K562 (cell line): ENCODE measurements around the gene SAXO1. TPM values are rescaled to one million over a fixed set of nuclear protein-coding genes. Genes with fewer than 3 reads are reported as not detected.

ENCODE experiments used
- ATAC-seq: fragments of 200-7000 bp; cut with Tn5 transposase; 3 replicates; pipeline ENCODE4 v1.9.1; 2020; ENCODE audit warnings: moderate library complexity
- BruUV-seq: library from RNA; stranded (reverse); fragments of 400-500 nt; replicated peaks from 2 replicates; lab custom pipeline; 2021; lab: Mats Ljungman, UMichigan
- CTCF ChIA-PET: fragments of 300-600 bp; formaldehyde crosslinking; extraction: SDS; loops from one replicate; lab custom pipeline; 2021; ENCODE audit warnings: low intra/inter-chr PET ratio; lab: Yijun Ruan, JAX
- POLR2A ChIA-PET: fragments of 300-600, 350-650 bp; sonication (Branson Sonifier 250); formaldehyde crosslinking; extraction: SDS; loops from one replicate; lab custom pipeline; 2021; ENCODE audit warnings: antibody characterized with exemption, inconsistent platforms; lab: Yijun Ruan, JAX
- DNase-seq, 4 experiments: peaks; one replicate each; pipeline versions ENCODE4 v3.0.0 to v3.0.0-alpha.2; 2011 to 2018; ENCODE audit warnings: low spot score in 3 of 4, mixed read lengths in 3 of 4; ENCODE audit errors: extremely low read depth in 1 of 4
- FAIRE-seq: peaks from 2 replicates; lab custom pipeline; 2011; peaks lifted over from hg19 to GRCh38; lab: Jason Lieb, UNC
- H2AFZ ChIP-seq: 2 replicates; pipeline ENCODE4 v1.6.0; 2011; ENCODE audit warnings: low read depth, low read length, control low read depth, inconsistent platforms
- H3K27ac ChIP-seq: fragments of 200-600 bp; 3 replicates; pipeline ENCODE4 v1.8.0; 2011; ENCODE audit warnings: low read depth, mild to moderate bottlenecking, control low read depth, inconsistent platforms, low read length, moderate library complexity, mixed read lengths; ENCODE audit errors: extremely low read depth
- H3K27me3 ChIP-seq, 2 experiments: fragments of 300-600 bp in 1 of 2; 2 replicates in 1 of 2; 3 replicates in 1 of 2; pipeline versions ENCODE4 v1.6.0 to v1.8.0; 2011; ENCODE audit warnings: inconsistent platforms in 2 of 2, low read length in 2 of 2, mild to moderate bottlenecking in 1 of 2, mixed read lengths in 1 of 2, moderate library complexity in 1 of 2; ENCODE audit not compliant: control insufficient read depth in 2 of 2, insufficient read depth in 2 of 2
- H3K36me3 ChIP-seq: fragments of 300-600 bp; 3 replicates; pipeline ENCODE4 v1.8.0; 2011; ENCODE audit warnings: mild to moderate bottlenecking, low read length, inconsistent platforms; ENCODE audit not compliant: control insufficient read depth, insufficient read depth
- H3K4me1 ChIP-seq, 2 experiments: fragments of 200-600 bp in 1 of 2; replicated peaks in 1 of 2; 2 replicates in 1 of 2; 3 replicates in 1 of 2; pipeline versions ENCODE4 v1.5.1 to v1.8.0; 2011; ENCODE audit warnings: inconsistent platforms in 2 of 2, low read length in 2 of 2, mild to moderate bottlenecking in 1 of 2, mixed read lengths in 1 of 2, moderate library complexity in 1 of 2; ENCODE audit not compliant: control insufficient read depth in 2 of 2, insufficient read depth in 2 of 2
- H3K4me2 ChIP-seq: 2 replicates; pipeline ENCODE4 v1.6.1; 2011; ENCODE audit warnings: low read length, control low read depth, inconsistent platforms, mixed read lengths; ENCODE audit not compliant: insufficient read depth
- H3K4me3 ChIP-seq: fragments of 200-600 bp; sonication (generic), shearing (Covaris generic); 2 replicates; pipeline ENCODE4 v1.5.1; 2016; ENCODE audit warnings: control low read depth, inconsistent platforms
- H3K79me2 ChIP-seq: fragments of 200-600 bp; 3 replicates; pipeline ENCODE4 v1.8.0; 2011; ENCODE audit warnings: low read length, inconsistent platforms; ENCODE audit not compliant: control insufficient read depth, insufficient read depth
- H3K9ac ChIP-seq, 2 experiments: 2 replicates each; pipeline versions ENCODE4 v1.6.0 to v1.6.1; 2011; ENCODE audit warnings: low read depth in 2 of 2, low read length in 2 of 2, control low read depth in 1 of 2, inconsistent platforms in 1 of 2, mild to moderate bottlenecking in 1 of 2, mixed read lengths in 1 of 2; ENCODE audit not compliant: insufficient read depth in 1 of 2
- H3K9me1 ChIP-seq: one replicate; pipeline ENCODE4 v1.6.0; 2011; ENCODE audit warnings: inconsistent platforms, mild to moderate bottlenecking, low read length, moderate library complexity; ENCODE audit not compliant: control insufficient read depth, insufficient read depth
- H3K9me3 ChIP-seq: replicated peaks from 2 replicates; pipeline ENCODE4 v1.5.1; 2011; ENCODE audit warnings: low read depth, low read length, inconsistent platforms; ENCODE audit not compliant: control insufficient read depth, insufficient read depth
- H4K20me1 ChIP-seq: replicated peaks from 2 replicates; pipeline ENCODE4 v1.6.1; 2011; ENCODE audit warnings: low read length, inconsistent platforms, mixed read lengths; ENCODE audit not compliant: control insufficient read depth, insufficient read depth
- ATF1 ChIP-seq, 2 experiments: fragments of 450-650 bp in 1 of 2; IDR thresholded peaks; 2 replicates each; pipeline ENCODE4 v1.6.1; 2016; ENCODE audit warnings: missing compliant biosample characterization in 1 of 2, missing genetic modification characterization in 1 of 2
- BCL6 ChIP-seq: fragments of 250-450 bp; sonication (Bioruptor Pico); IDR thresholded peaks from 2 replicates; pipeline ENCODE4 v1.4.0; 2020
- CEBPZ ChIP-seq: fragments of 150-350 bp; IDR thresholded peaks from 2 replicates; pipeline ENCODE4 v1.6.1; 2014; ENCODE audit warnings: low read depth, mild to moderate bottlenecking, low read length, borderline replicate concordance
- ERF ChIP-seq: fragments of 450-650 bp; formaldehyde crosslinking; IDR thresholded peaks from 2 replicates; pipeline ENCODE4 v1.4.0; 2020; ENCODE audit warnings: mild to moderate bottlenecking, mixed read lengths
- FOXO4 ChIP-seq: fragments of 450-650 bp; formaldehyde crosslinking; IDR thresholded peaks from 2 replicates; pipeline ENCODE4 v1.4.0; 2020; ENCODE audit warnings: mild to moderate bottlenecking, moderate library complexity
- IRF1 ChIP-seq: sonication (generic); formaldehyde crosslinking; IDR thresholded peaks from 2 replicates; pipeline ENCODE4 v1.8.0; 2022; ENCODE audit warnings: missing genetic modification reagents, mild to moderate bottlenecking, borderline replicate concordance
- MAZ ChIP-seq, 2 experiments: fragments of 450-650 bp in 1 of 2; sonication (generic) in 1 of 2; formaldehyde crosslinking; IDR thresholded peaks in 1 of 2; conservative IDR thresholded peaks in 1 of 2; 2 replicates each; pipeline versions ENCODE4 v1.4.0 to v1.5.0; 2020; ENCODE audit warnings: mild to moderate bottlenecking in 1 of 2, missing genetic modification reagents in 1 of 2
- NCOA1 ChIP-seq: fragments of 450-650 bp; IDR thresholded peaks from 2 replicates; pipeline ENCODE4 v1.6.1; 2016; ENCODE audit warnings: low read depth
- WGBS: fragments of 100-300 bp; shearing (Covaris generic); methylation state at CpG from one replicate; pipeline ENCODE4 v1.1.6; 2016; ENCODE audit warnings: low coverage, mixed read lengths; ENCODE audit not compliant: insufficient coverage; ENCODE audit errors: missing lambda C conversion rate; 5-methylcytosine and 5-hydroxymethylcytosine counted together
- in situ Hi-C: fragments of 300-500 bp; cut with MboI; formaldehyde crosslinking; loops from 4 replicates; pipeline ENCODE4 v1.15.0; 2018; ENCODE audit warnings: inconsistent platforms, mixed read lengths
- intact Hi-C: fragments of 100-400 bp; cut with micrococcal nuclease; formaldehyde crosslinking; loops from 2 replicates; pipeline ENCODE4 v1.14.2; 2022
- polyA plus RNA-seq, 8 experiments: library from polyadenylated mRNA; depleted of rRNA in 4 of 8; stranded (reverse) in 5 of 8; unstranded in 3 of 8; fragments of >200 nt; fragmentation: Nextera tagmentation in 2 of 8; fragmentation: Illumina TruSeq in 1 of 8; extraction: Ambion mirVana in 2 of 8; extraction: Trizol in 1 of 8; gene quantifications; 2 replicates each; pipeline versions ENCODE4 v1.2.1 to v1.2.3, GENCODE V29; 2011 to 2014; ENCODE audit warnings: inconsistent platforms in 1 of 8, missing spikeins in 1 of 8
- total RNA-seq, 7 experiments: library from RNA; depleted of rRNA in 6 of 7; stranded (reverse); fragments of >200 nt in 6 of 7; fragmentation: Illumina TruSeq in 2 of 7; extraction: Trizol in 2 of 7; gene quantifications; 2 replicates each; pipeline versions ENCODE4 v1.2.1 to v1.2.3, GENCODE V29; 2011 to 2021; ENCODE audit warnings: low replicate concordance in 1 of 7

SAXO1 gene
- total and polyA plus RNA-seq, 9 of the 15 experiments (the other 6 are each of a cell fraction or from before 2014, with no cell fraction given) = 0.04 TPM; not detected in 8

- ChIA-PET CTCF (no interaction called here), POLR2A (interaction anchor here (0.5 kb wide), 1 partner anchor 750 kb away, joined by 3 read pairs; no protein-coding TSS in a partner anchor)
- Histone ChIP-seq H3K9me1 (no peaks in the 10 kb centered on the region), H3K4me1 (peaks cover 0 to 7% of the 10 kb centered on the region in 2 experiments; a peak in 2 of 5 replicates), H3K4me2 (no peak overlapping the region), H3K27me3 (peaks cover 0 to 14% of the 10 kb centered on the region in 2 experiments; a peak in 2 of 5 replicates), H3K79me2 (no peaks in the 10 kb centered on the region), H4K20me1 (no peaks in the 10 kb centered on the region), H3K9ac (no peak overlapping the region), H3K36me3 (no peaks in the 10 kb centered on the region), H3K27ac (no peak overlapping the region), H3K4me3 (no peak overlapping the region), H2AFZ (no peak overlapping the region), H3K9me3 (no peaks in the 10 kb centered on the region)
- in situ Hi-C loops = loop anchor here (10.0 kb wide), 1 partner anchor 424 kb away; no protein-coding TSS in a partner anchor
- intact Hi-C loops = no loop called here
- 0% methylated on average over 1 of the region's 1 CpG for WGBS
- FAIRE-seq = no peak
- BruUV-seq = no TSS peak
- no peak for ATAC-seq
- no peak for TF ChIP-seq ATF1 (CRISPR knock-in tag; IDR thresholded peaks at IDR 0.05)
- TF ChIP-seq ATF1 (tag; IDR thresholded peaks at IDR 0.05) = no peak
- no peak for TF ChIP-seq NCOA1
- TF ChIP-seq BCL6 (CRISPR knock-in tag) = no peak
- no peak for TF ChIP-seq ERF (CRISPR knock-in tag)
- TF ChIP-seq FOXO4 = no peak
- TF ChIP-seq CEBPZ = no peak
- TF ChIP-seq MAZ (CRISPR knock-in tag; conservative IDR thresholded peaks at IDR 0.05 in 1 of 2, IDR thresholded peaks at IDR 0.05 in 1 of 2) = no peak
- TF ChIP-seq IRF1 (CRISPR knock-in tag) = no peak
- no peak for DNase-seq
Measured at GRCh38 chr9:19030899-19031298, 2.1 kb downstream of the SAXO1 start.
